PC-3 (cell line): ENCODE results near the gene SPATA33. TPM values are rescaled to one million over a fixed set of nuclear protein-coding genes. Genes with fewer than 3 reads are reported as not detected.

Source experiments
- ATAC-seq: fragments of 200-7000 bp; cut with Tn5 transposase; 2 replicates; pipeline ENCODE4 v1.9.1; 2020; ENCODE audit warnings: mild to moderate bottlenecking, moderate library complexity
- BruUV-seq: library from RNA; stranded (reverse); fragments of 400-500 nt; replicated peaks from 2 replicates; lab custom pipeline; 2021; lab: Mats Ljungman, UMichigan
- CTCF ChIA-PET: fragments of 300-600 bp; sonication (Branson Sonifier 250); formaldehyde crosslinking; loops from one replicate; lab custom pipeline; 2022; ENCODE audit warnings: antibody characterized with exemption; lab: Charles Lee
- POLR2A ChIA-PET: fragments of 300-600 bp; sonication (Branson Sonifier 250); formaldehyde crosslinking; loops from one replicate; lab custom pipeline; 2022; ENCODE audit warnings: antibody characterized with exemption; ENCODE audit not compliant: unreplicated experiment; lab: Charles Lee
- DNase-seq: peaks from one replicate; pipeline ENCODE4 v3.0.0-alpha.2; 2015
- H2AFZ ChIP-seq: fragments of 300-600 bp; sonication (generic); 2 replicates; pipeline ENCODE4 v1.6.0; 2016; ENCODE audit warnings: antibody characterized with exemption, low read length
- H3F3A ChIP-seq: fragments of 300-600 bp; sonication (generic); one replicate; pipeline ENCODE4 v1.6.0; 2017; ENCODE audit warnings: antibody characterized with exemption, low read length, control low read depth, mild to moderate bottlenecking; ENCODE audit not compliant: unreplicated experiment
- H3K27ac ChIP-seq: fragments of 300-600 bp; sonication (generic); 2 replicates; pipeline ENCODE4 v1.5.1; 2016; ENCODE audit warnings: mild to moderate bottlenecking, low read length
- H3K27me3 ChIP-seq: fragments of 300-600 bp; sonication (generic); 2 replicates; pipeline ENCODE4 v1.6.1; 2016; ENCODE audit warnings: low read length, mixed read lengths
- H3K36me3 ChIP-seq: fragments of 300-600 bp; sonication (generic); 2 replicates; pipeline ENCODE4 v1.6.1; 2016; ENCODE audit warnings: low read depth, mixed run types, low read length, mixed read lengths
- H3K4me1 ChIP-seq: fragments of 300-600 bp; sonication (generic); 2 replicates; pipeline ENCODE4 v1.5.1; 2016; ENCODE audit warnings: low read length; ENCODE audit not compliant: insufficient read depth
- H3K4me2 ChIP-seq: fragments of 300-600 bp; sonication (generic); 2 replicates; pipeline ENCODE4 v1.6.0; 2016; ENCODE audit warnings: low read length
- H3K4me3 ChIP-seq: fragments of 300-600 bp; sonication (generic); 2 replicates; pipeline ENCODE4 v1.5.1; 2016; ENCODE audit warnings: mild to moderate bottlenecking, low read length, mixed read lengths
- H3K79me2 ChIP-seq: fragments of 300-600 bp; sonication (generic); 2 replicates; pipeline ENCODE4 v1.6.1; 2017; ENCODE audit warnings: low read length, mixed read lengths
- H3K9ac ChIP-seq: fragments of 300-600 bp; sonication (generic); 2 replicates; pipeline ENCODE4 v1.6.0; 2016; ENCODE audit warnings: mild to moderate bottlenecking, low read length
- H3K9me2 ChIP-seq: fragments of 300-600 bp; sonication (generic); replicated peaks from 2 replicates; pipeline ENCODE4 v1.6.1; 2016; ENCODE audit warnings: mixed run types, low read length, mixed read lengths
- H3K9me3 ChIP-seq: fragments of 300-600 bp; sonication (generic); 2 replicates; pipeline ENCODE4 v1.6.1; 2016; ENCODE audit warnings: low read length, mixed read lengths
- H4K20me1 ChIP-seq: fragments of 300-600 bp; sonication (generic); 2 replicates; pipeline ENCODE4 v1.6.1; 2016; ENCODE audit warnings: low read length, mixed read lengths
- EZH2 ChIP-seq: fragments of 300-600 bp; sonication (generic); IDR thresholded peaks from one replicate; pipeline ENCODE4 v1.6.1; 2017; ENCODE audit warnings: antibody characterized with exemption, mild to moderate bottlenecking, low read length; ENCODE audit not compliant: unreplicated experiment
- EZH2phosphoT487 ChIP-seq: fragments of 300-600 bp; sonication (generic); IDR thresholded peaks from 2 replicates; pipeline ENCODE4 v1.6.1; 2018; ENCODE audit warnings: mild to moderate bottlenecking, antibody characterized with exemption, low read length, borderline replicate concordance
- intact Hi-C: fragments of 100-400 bp; cut with micrococcal nuclease; formaldehyde crosslinking; loops from 2 replicates; pipeline ENCODE4 v1.9.0; 2023
- total RNA-seq: library from RNA; depleted of rRNA; stranded (reverse); fragments of >200 nt; gene quantifications from 2 replicates; pipeline ENCODE4 v1.2.3, GENCODE V29; 2014
- TF ChIP-seq, protein P1 (sequence below): fragments of 300-600 bp; sonication (generic); conservative IDR thresholded peaks from 2 replicates; pipeline ENCODE4 v1.5.1; 2017; ENCODE audit warnings: antibody characterized with exemption, low read depth, mild to moderate bottlenecking, low read length

SPATA33 gene
- total RNA-seq, 1 experiment from 2014 or later: 7.9 TPM

DNA sequence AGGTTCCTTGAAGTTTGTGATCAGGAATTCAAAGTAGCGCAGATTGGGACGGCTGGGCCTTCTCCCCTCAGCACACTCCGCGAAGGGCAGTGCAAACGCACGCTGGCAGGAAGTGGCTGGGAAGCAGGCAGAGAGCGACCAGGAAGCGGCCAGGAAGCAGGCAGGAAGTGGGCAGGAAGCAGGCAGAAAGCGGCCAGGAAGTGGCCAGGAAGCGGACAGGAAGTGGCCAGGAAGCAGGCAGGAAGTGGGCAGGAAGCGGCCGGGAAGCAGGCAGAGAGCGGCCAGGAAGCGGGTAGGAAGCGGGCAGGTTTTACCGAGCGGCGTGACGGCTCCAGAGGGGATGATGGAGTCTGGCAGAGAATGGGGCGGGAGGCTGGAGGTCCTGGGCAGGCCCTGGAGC, 41.0 kb upstream of the SPATA33 start:
- Histone ChIP-seq H4K20me1 (no peaks in the 10 kb centered on the region), H3F3A (no peaks in the 10 kb centered on the region), H3K9me2 (no peaks in the 10 kb centered on the region), H3K4me2 (no peak overlapping the region), H2AFZ (no peak overlapping the region), H3K4me1 (no peaks in the 10 kb centered on the region), H3K27ac (no peak overlapping the region), H3K9ac (no peak overlapping the region), H3K4me3 (no peak overlapping the region), H3K36me3 (no peaks in the 10 kb centered on the region), H3K27me3 (no peaks in the 10 kb centered on the region), H3K9me3 (no peaks in the 10 kb centered on the region), H3K79me2 (no peaks in the 10 kb centered on the region)
- ChIA-PET POLR2A (no interaction called here), CTCF (no interaction called here)
- intact Hi-C loops: no loop called here
- no TSS peak for BruUV-seq
- no peak for DNase-seq
- no peak for ATAC-seq
- TF ChIP-seq EZH2phosphoT487: no peak
- TF ChIP-seq, protein P1, sequence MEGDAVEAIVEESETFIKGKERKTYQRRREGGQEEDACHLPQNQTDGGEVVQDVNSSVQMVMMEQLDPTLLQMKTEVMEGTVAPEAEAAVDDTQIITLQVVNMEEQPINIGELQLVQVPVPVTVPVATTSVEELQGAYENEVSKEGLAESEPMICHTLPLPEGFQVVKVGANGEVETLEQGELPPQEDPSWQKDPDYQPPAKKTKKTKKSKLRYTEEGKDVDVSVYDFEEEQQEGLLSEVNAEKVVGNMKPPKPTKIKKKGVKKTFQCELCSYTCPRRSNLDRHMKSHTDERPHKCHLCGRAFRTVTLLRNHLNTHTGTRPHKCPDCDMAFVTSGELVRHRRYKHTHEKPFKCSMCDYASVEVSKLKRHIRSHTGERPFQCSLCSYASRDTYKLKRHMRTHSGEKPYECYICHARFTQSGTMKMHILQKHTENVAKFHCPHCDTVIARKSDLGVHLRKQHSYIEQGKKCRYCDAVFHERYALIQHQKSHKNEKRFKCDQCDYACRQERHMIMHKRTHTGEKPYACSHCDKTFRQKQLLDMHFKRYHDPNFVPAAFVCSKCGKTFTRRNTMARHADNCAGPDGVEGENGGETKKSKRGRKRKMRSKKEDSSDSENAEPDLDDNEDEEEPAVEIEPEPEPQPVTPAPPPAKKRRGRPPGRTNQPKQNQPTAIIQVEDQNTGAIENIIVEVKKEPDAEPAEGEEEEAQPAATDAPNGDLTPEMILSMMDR: no peak
- TF ChIP-seq EZH2: no peak

DNA sequence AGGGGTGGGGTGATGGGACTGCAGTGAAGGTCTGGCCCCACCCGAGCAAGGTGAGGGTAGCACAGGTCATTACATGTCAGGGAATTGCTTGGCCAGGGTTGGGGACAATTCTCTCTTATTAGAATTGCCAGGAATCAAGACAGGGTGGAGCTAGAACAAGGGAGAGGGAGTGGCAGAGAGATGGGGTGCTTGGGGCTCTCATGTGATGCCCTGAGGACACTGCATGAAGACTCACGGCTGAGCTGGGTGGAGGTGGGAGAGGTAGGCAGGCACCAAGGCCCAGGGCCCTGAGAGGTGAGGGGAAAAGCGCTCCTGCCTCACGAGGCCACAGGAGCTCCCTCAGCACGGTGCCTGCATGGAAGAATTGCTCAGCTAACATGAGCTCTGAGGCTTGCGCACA, 40.6 kb upstream of the SPATA33 start:
- CTCF ChIA-PET: no interaction called here
- ATAC-seq: no peak

More for the DNA sequence above, 40.6 kb upstream of the SPATA33 start:
- H3K27me3 ChIP-seq: no peaks in the 10 kb centered on the region
- no TSS peak for BruUV-seq
- no peak overlapping the region for H3K4me2 ChIP-seq
- H4K20me1 ChIP-seq: no peaks in the 10 kb centered on the region
- TF ChIP-seq EZH2 (no peak), EZH2phosphoT487 (no peak)
- TF ChIP-seq, protein P1: no peak
- no peak for DNase-seq
- no peaks in the 10 kb centered on the region for H3K79me2 ChIP-seq
- H3K9me2 ChIP-seq: no peaks in the 10 kb centered on the region
- no peaks in the 10 kb centered on the region for H3F3A ChIP-seq
- H3K27ac ChIP-seq: no peak overlapping the region
- intact Hi-C loops: no loop called here
- POLR2A ChIA-PET: no interaction called here
- no peaks in the 10 kb centered on the region for H3K4me1 ChIP-seq
- no peak overlapping the region for H3K4me3 ChIP-seq
- H2AFZ ChIP-seq: no peak overlapping the region
- no peaks in the 10 kb centered on the region for H3K36me3 ChIP-seq
- no peaks in the 10 kb centered on the region for H3K9me3 ChIP-seq
- no peak overlapping the region for H3K9ac ChIP-seq
